RWPE1 (cell line): ENCODE measurements around the gene DPH2.

ENCODE experiments used
- CTCF ChIA-PET: fragments of 350-600 bp; sonication (Branson Sonifier 250); formaldehyde crosslinking; extraction: SDS; loops from one replicate; lab custom pipeline; 2021; lab: Yijun Ruan, JAX
- POLR2A ChIA-PET: fragments of 400-600 bp; formaldehyde crosslinking; extraction: SDS; loops from one replicate; lab custom pipeline; 2020; ENCODE audit warnings: antibody characterized with exemption; ENCODE audit not compliant: low non-redundant PET; lab: Yijun Ruan, JAX
- DNase-seq: peaks from one replicate; pipeline ENCODE4 v3.0.0; 2012; ENCODE audit warnings: low spot score
- H3K27ac ChIP-seq: fragments of 450-650 bp; 2 replicates; pipeline ENCODE4 v1.5.1; 2017
- TF ChIP-seq, protein P1 (sequence below): fragments of 450-650 bp; conservative IDR thresholded peaks from 2 replicates; pipeline ENCODE4 v1.5.1; 2017; ENCODE audit warnings: low read depth, mild to moderate bottlenecking

The DPH2 gene

DNA sequence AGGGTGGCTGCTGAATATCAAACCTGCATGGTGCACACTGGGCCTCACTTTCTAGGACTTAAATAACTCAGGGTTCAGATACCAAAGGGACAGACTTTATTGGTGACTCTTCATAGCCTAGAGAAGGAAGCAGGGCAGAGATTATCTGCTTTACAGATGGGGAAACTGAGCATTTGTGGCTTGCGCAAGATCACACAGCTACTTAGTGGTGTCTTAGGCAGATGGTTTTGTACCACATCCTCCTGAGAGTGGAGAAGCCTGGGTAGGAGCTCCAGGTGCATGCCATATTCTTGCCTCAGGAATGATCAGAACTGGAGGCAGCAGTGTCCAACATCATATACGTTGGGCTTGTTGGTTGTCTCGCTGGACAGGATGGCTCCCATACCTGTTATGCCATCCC lies 6.8 kb upstream of the DPH2 start:
- POLR2A ChIA-PET, result no interaction called here

DNA sequence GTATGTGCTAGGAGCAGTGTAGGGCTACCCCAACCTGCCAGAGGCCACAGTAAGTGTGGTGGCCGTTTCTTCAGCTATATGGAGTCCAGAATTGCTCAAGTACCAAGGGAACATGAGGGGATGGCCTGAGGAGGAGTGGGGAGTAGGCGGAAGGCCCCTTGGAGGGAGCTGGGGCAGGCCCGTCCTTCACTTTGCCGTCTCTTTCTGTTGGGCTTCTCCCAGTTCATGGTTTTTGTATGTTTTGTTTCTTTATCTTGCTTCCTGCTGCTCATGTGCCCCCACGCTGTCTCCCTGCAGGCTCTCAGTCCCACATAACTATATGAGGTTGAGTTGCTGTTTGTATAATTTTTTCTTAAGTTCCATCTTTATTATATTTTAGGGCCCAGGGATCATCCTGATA lies 5.9 kb upstream of the DPH2 start:
- no peak for DNase-seq
- POLR2A ChIA-PET, result no interaction called here
- TF ChIP-seq, protein P1, sequence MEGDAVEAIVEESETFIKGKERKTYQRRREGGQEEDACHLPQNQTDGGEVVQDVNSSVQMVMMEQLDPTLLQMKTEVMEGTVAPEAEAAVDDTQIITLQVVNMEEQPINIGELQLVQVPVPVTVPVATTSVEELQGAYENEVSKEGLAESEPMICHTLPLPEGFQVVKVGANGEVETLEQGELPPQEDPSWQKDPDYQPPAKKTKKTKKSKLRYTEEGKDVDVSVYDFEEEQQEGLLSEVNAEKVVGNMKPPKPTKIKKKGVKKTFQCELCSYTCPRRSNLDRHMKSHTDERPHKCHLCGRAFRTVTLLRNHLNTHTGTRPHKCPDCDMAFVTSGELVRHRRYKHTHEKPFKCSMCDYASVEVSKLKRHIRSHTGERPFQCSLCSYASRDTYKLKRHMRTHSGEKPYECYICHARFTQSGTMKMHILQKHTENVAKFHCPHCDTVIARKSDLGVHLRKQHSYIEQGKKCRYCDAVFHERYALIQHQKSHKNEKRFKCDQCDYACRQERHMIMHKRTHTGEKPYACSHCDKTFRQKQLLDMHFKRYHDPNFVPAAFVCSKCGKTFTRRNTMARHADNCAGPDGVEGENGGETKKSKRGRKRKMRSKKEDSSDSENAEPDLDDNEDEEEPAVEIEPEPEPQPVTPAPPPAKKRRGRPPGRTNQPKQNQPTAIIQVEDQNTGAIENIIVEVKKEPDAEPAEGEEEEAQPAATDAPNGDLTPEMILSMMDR, result no peak
- CTCF ChIA-PET, result interaction anchor here (0.8 to 1.0 kb wide), 2 partner anchors 17 to 73 kb away, joined by 3 to 4 read pairs; partner anchors contain the start of gene IPO13
- peak overlapping the region; percentile 4; the same call in 1 of the 2 replicates for H3K27ac ChIP-seq

More for the DNA sequence above, 6.8 kb upstream of the DPH2 start:
- CTCF ChIA-PET, result no interaction called here
- TF ChIP-seq, protein P1, result no peak
- peak overlapping the region; percentile 4; the same call in 1 of the 2 replicates for H3K27ac ChIP-seq
- DNase-seq, result no peak

DNA sequence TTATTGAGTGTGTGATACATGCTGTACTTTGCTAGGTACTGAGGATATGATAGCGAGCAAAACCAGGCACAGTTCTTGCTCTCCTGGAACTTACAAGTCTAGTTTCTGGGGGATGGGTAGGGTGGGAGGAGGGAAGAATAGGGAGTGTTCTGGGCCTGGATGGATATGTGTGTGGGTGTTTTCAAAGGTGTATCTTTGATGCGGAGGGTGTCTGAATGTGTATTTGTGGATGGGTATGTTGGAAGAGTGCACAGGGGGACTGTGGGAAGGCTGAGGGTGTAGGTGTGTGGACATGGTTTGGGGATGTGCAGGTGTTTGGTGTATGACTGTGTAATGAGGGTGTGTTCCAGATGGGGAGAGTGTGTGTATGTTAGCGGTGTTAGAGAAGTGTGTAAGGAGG lies 4.5 kb upstream of the DPH2 start:
- ChIA-PET CTCF (no interaction called here), POLR2A (no interaction called here)
- DNase-seq, result no peak
- TF ChIP-seq, protein P1, result no peak
- H3K27ac ChIP-seq, result no peak overlapping the region

DNA sequence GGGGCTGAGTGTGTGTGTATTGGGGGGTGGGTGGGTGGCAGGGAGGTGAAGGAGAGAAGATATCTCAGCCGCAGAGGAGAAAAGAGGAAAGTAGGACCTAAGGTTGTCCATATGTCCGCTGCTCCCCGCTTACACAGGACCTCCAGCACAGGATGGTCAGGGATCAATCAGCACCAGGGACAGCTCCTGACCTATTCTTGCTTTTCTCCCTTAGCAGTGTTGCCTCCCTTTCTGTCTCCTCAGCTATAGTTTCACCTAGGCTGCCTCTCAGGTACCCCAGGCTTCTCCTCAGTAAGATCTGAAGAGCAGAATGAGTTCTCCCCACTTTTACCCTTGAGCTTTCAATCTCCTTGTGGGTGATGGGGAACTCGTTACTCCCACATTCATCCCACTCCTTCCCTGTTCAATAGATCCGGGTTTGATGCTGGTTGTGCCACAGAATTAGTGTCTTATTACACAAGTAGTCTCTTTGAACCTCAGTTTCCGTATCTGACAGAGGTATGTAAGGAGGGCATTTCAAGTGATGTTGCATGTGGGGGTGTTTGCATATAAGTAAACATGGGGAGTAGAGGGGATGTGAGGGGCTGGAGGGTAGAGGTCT lies 1.4 kb upstream of the DPH2 start:
- CTCF ChIA-PET, result interaction anchor here (0.6 kb wide), 1 partner anchor 1235 kb away, joined by 3 read pairs; no protein-coding TSS in a partner anchor
- H3K27ac ChIP-seq, result no peak overlapping the region
- DNase-seq, result no peak
- POLR2A ChIA-PET, result interaction anchor here (0.8 kb wide), 1 partner anchor 32 kb away, joined by 10 read pairs; no protein-coding TSS in a partner anchor
- TF ChIP-seq, protein P1, result no peak

DNA sequence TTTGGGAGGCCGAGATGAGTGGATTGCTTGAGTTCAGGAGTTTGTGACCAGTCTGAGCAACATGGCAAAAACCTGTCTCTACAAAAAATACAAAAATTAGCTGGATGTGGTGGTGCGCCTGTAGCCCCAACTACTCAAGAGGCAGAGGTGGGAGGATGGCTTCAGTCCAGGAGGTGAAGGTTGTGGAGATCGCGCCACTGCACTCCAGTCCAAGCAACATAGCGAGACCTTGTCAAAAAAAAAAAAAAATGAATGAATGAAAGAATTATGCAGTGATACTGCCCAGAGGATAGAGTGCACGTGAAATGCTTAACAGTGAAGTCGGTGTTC lies 429 bp upstream of the DPH2 start:
- TF ChIP-seq, protein P1, result no peak
- CTCF ChIA-PET, result no interaction called here
- POLR2A ChIA-PET, result no interaction called here
- no peak for DNase-seq
- peak overlapping the region; percentile 54; the same call in 1 of the 2 replicates for H3K27ac ChIP-seq

DNA sequence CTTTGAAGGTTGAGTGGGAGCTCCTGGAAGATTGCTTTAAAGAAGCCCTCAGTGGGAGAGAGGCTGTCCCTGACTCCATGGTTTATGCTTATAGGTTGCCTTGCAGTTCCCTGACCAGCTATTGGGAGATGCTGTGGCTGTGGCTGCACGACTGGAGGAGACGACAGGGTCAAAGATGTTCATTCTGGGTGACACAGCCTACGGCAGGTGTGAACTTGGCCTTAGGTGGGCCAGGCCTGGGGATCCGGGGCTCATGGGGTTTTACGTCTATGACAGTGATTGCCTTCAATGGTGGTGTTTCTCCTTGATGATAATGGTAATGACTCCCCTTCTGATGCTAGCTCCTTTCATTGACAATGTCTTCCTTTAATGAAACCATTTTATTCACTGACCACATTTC lies 692 bp downstream of the DPH2 start:
- ChIA-PET CTCF (interaction anchor here (0.6 to 1.1 kb wide), 5 partner anchors 10 to 36 kb away, joined by 3 read pairs; no protein-coding TSS in a partner anchor), POLR2A (no interaction called here)
- TF ChIP-seq, protein P1, result no peak
- DNase-seq, result no peak
- H3K27ac ChIP-seq, result peak overlapping the region; percentile 54
